Measurements from ENCODE around the gene JOSD1.

GRCh38 chr22:38727123-38727522 is 26.4 kb upstream of the JOSD1 start:
- TF ChIP-seq EZH2phosphoT487 (IDR thresholded peaks at IDR 0.05; ENCODE audit: low read length) = no peak
- no peak for TF ChIP-seq EZH2 (optimal IDR thresholded peaks at IDR 0.05; ENCODE audit: low read depth, low read length)

Measured in MM.1S (cell line).